Mesothelial cell of epicardium (in vitro differentiated cells): ENCODE measurements around the gene OR2T8. TPM values are rescaled to one million over a fixed set of nuclear protein-coding genes. Genes with fewer than 3 reads are reported as not detected.

Experiments
- DNase-seq, 2 experiments: peaks; one replicate each; pipeline ENCODE4 v3.0.0; 2021; ENCODE audit warnings: low spot score in 2 of 2; ENCODE audit not compliant: unreplicated experiment in 2 of 2
- H3K27ac Mint-ChIP-seq: 2 replicates; pipeline ENCODE4 v1.8.0; 2021; ENCODE audit warnings: mixed read lengths
- H3K27me3 Mint-ChIP-seq: 2 replicates; pipeline ENCODE4 v1.8.0; 2021; ENCODE audit warnings: low read depth, mixed read lengths
- H3K36me3 Mint-ChIP-seq: 2 replicates; pipeline ENCODE4 v1.8.0; 2021; ENCODE audit warnings: mixed read lengths
- H3K4me1 Mint-ChIP-seq: 2 replicates; pipeline ENCODE4 v1.8.0; 2021; ENCODE audit warnings: mixed read lengths
- H3K4me3 Mint-ChIP-seq: 2 replicates; pipeline ENCODE4 v1.8.0; 2021; ENCODE audit warnings: mild to moderate bottlenecking, moderate library complexity, mixed read lengths
- H3K9me3 Mint-ChIP-seq: 2 replicates; pipeline ENCODE4 v1.8.0; 2021; ENCODE audit warnings: mixed read lengths
- total RNA-seq: library from RNA; stranded (reverse); gene quantifications from 3 replicates; pipeline ENCODE4 v1.2.1, GENCODE V29; 2021
- TF ChIP-seq, protein P1 (sequence below): fragments of 200-600 bp; sonication (generic); IDR thresholded peaks from one replicate; pipeline ENCODE4 v1.5.0; 2021; ENCODE audit warnings: antibody characterized with exemption; ENCODE audit not compliant: unreplicated experiment

Gene OR2T8
- total RNA-seq, 1 donor from 2014 or later: not detected

DNA sequence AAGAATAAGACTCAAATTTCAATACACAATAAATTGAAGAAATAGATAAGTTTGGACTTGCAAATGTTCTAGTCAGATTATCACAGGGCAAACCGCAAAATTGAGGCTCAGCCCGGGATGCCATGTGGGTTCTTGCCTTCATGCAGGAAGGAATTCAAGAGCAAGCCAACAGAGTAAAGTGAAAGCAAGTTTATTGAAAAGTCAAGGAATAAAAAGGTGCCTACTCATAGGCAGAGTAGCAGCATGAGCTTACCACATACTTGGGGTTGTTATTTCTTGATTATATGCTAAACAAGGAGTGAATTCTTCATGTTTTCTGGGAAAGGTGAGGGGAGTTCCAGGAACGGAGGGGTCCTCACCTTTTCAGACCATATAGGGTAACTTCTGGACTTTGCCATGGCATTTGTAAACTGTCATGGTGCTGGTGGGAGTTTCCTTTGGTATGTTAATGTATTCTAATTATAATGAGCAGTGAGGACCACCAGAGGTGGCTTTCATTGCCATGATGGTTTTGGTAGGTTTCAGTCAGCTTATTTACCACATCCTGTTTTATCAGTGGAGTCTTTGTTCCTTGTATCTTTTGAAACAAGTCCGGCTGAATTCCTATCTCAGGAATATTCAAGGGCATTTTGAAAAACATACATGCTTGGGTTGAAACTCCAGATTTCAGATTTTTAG, 43.0 kb downstream of the OR2T8 start:
- no peak overlapping the region for H3K4me3 Mint-ChIP-seq
- H3K9me3 Mint-ChIP-seq: peaks cover 67% of the 10 kb centered on the region
- no peak overlapping the region for H3K27ac Mint-ChIP-seq
- H3K36me3 Mint-ChIP-seq: peaks cover under 1% of the 10 kb centered on the region
- TF ChIP-seq, protein P1, sequence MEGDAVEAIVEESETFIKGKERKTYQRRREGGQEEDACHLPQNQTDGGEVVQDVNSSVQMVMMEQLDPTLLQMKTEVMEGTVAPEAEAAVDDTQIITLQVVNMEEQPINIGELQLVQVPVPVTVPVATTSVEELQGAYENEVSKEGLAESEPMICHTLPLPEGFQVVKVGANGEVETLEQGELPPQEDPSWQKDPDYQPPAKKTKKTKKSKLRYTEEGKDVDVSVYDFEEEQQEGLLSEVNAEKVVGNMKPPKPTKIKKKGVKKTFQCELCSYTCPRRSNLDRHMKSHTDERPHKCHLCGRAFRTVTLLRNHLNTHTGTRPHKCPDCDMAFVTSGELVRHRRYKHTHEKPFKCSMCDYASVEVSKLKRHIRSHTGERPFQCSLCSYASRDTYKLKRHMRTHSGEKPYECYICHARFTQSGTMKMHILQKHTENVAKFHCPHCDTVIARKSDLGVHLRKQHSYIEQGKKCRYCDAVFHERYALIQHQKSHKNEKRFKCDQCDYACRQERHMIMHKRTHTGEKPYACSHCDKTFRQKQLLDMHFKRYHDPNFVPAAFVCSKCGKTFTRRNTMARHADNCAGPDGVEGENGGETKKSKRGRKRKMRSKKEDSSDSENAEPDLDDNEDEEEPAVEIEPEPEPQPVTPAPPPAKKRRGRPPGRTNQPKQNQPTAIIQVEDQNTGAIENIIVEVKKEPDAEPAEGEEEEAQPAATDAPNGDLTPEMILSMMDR: no peak
- no peak for DNase-seq
- H3K4me1 Mint-ChIP-seq: no peaks in the 10 kb centered on the region
- no peaks in the 10 kb centered on the region for H3K27me3 Mint-ChIP-seq

DNA sequence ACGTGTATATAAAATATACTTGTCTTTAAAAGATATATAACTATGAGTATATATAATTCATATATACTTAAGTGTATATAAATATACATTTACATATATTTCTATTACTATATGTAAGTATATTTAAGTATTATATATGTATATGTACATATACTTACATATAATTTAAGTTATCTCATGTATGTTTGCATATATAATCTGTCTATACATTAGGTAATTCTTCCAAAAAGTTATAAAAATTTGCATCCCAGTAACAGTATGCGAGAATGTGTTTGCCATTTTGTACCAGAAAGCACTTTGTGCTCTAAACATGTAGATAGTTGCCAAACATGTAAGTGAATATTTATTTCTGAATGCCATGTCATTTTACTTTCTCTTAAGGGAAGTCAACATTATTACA, 44.9 kb downstream of the OR2T8 start, which contains the start of gene OR2AK2:
TSS of gene OR2AK2 (plus strand) at position 301 of the 400 bp plus-strand sequence. CDS start 144 bp downstream, outside the sequence.
- H3K9me3 Mint-ChIP-seq: peaks cover 64% of the 10 kb centered on the region
- H3K36me3 Mint-ChIP-seq: no peaks in the 10 kb centered on the region
- H3K4me1 Mint-ChIP-seq: no peaks in the 10 kb centered on the region
- no peaks in the 10 kb centered on the region for H3K27me3 Mint-ChIP-seq
- TF ChIP-seq, protein P1: no peak
- no peak for DNase-seq
- H3K4me3 Mint-ChIP-seq: no peak within 1 kb of the TSS
- H3K27ac Mint-ChIP-seq: no peak within 1 kb of the TSS

DNA sequence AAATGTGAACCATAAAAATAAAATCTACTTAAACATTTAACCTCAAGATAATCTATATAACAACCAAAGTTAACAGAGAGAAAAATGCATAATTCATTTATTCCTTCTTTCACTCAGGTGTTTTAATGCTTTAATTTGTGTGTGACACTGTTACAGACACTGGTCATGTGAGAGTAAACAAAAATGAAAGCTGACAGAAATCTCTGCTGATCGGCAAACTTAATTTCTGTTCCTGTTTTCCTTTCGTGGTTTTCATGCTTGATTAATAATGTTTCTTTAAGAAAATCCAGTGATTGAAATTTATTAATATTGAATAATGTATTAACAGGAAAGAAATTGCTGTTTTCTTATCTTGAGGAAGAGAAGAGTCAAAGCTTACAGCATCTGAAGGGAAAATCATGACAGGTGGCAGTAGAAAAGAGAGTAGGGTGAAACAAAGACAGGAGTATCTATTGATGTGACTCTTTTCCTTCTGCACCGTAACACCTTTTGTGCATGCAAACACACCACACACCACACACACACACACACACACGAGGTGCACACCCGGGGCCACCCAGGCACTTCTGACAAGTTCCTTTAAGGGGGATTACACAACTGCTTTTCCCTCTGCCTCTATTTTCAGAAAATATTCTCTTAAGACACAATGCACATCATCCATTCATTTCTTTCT, 46.6 kb downstream of the OR2T8 start:
- Mint-ChIP-seq H3K27me3 (no peaks in the 10 kb centered on the region), H3K36me3 (no peaks in the 10 kb centered on the region), H3K4me3 (no peak overlapping the region), H3K27ac (no peak overlapping the region), H3K4me1 (no peaks in the 10 kb centered on the region), H3K9me3 (peaks cover 61% of the 10 kb centered on the region)
- DNase-seq: no peak
- TF ChIP-seq, protein P1: no peak

Other genes starting within 250 kb of the OR2T8 start
- not detected in 3 replicates for gene OR13G1, start 240.5 kb upstream of the OR2T8 start, total RNA-seq
- not detected in 3 replicates for gene OR6F1, start 203.6 kb upstream of the OR2T8 start, total RNA-seq
- not detected in 3 replicates for gene OR14K1, start 181.6 kb upstream of the OR2T8 start, total RNA-seq
- not detected in 3 replicates for gene OR14A2, start 172.1 kb upstream of the OR2T8 start, total RNA-seq
- not detected in 3 replicates for gene OR1C1, start 159.7 kb upstream of the OR2T8 start, total RNA-seq
- not detected in 3 replicates for gene OR14A16, start 96.1 kb upstream of the OR2T8 start, total RNA-seq
- not detected in 3 replicates for gene OR11L1, start 78.4 kb upstream of the OR2T8 start, total RNA-seq
- 0.91 to 1.2 TPM (median 1.1 TPM) in 3 replicates for gene TRIM58, start 63.1 kb upstream of the OR2T8 start, total RNA-seq
- gene OR2W3, start 24.7 kb upstream of the OR2T8 start, total RNA-seq: 0.32 to 0.63 TPM (median 0.55 TPM) in 3 replicates
- gene OR2AJ1, start 4.6 kb downstream of the OR2T8 start, total RNA-seq: 0.13 TPM in 1 of 3 replicates, not detected in the others
- not detected in 3 replicates for gene OR2L8, start 28.6 kb downstream of the OR2T8 start, total RNA-seq
- gene OR2AK2, start 45.0 kb downstream of the OR2T8 start, total RNA-seq: not detected in 3 replicates
- gene OR2L5, start 93.4 kb downstream of the OR2T8 start, total RNA-seq: not detected in 3 replicates
- gene OR2L2, start 109.8 kb downstream of the OR2T8 start, total RNA-seq: 0.22 to 0.31 TPM (median 0.23 TPM) in 3 replicates
- not detected in 3 replicates for gene OR2L3, start 126.6 kb downstream of the OR2T8 start, total RNA-seq
- not detected in 3 replicates for gene OR2L13, start 174.9 kb downstream of the OR2T8 start, total RNA-seq
- gene OR2M5, start 224.9 kb downstream of the OR2T8 start, total RNA-seq: not detected in 3 replicates